ENCODE results near the gene SCUBE3. TPM values are rescaled to one million over a fixed set of nuclear protein-coding genes. Genes with fewer than 3 reads are reported as not detected.

SCUBE3 gene
- total RNA-seq = 0.65 and 3.0 TPM in 2 replicates

GRCh38 chr6:35213824-35214756, at the start of gene SCUBE3:
TSS of gene SCUBE3 (plus strand) at chr6:35213956. CDS start at chr6:35214419, 463 bp downstream.

GRCh38 chr6:35259194-35259947, 45.6 kb downstream of the SCUBE3 start, which contains the start of gene ZNF76:
TSS of gene ZNF76 (plus strand) at chr6:35259735. CDS start at chr6:35281152, 21,417 bp downstream.

DNA sequence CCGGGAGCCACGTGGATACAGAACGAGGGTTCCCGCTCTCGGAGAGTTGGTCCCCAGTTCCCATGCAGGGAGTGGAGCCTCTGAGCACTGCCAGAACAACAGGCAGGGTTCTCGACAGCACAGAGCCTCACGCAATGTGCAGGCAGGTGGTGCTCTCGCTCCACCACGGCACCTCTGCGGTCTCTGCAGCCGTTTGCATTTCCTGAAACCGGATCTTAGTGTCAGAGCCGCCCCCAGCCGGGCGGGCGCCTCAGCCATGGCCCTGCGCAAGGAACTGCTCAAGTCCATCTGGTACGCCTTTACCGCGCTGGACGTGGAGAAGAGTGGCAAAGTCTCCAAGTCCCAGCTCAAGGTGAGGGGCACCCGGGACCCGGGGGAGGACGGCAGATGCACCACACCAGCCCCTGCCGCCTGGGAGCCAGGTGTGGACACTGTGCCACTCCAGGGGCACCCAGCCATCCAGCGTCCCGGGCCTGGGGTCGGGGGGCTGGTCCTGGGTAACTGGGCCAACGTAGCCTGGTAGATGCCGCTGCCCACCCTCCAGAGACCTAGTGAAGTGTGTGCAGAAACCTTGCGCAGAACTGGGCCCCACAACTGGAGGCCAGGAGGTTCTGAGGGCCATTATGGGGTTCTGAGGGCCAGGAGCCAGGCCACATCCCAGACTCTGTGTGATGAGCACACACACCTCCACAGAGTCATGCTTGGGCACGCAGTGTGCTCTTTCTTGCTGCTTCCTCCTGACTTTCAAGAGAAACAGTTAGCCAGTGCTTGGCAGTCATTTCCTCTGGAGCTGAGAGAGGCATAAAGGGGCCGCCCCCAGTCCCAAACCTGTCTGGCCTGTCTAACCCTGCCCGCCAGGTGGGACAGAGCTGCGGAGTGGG, 84.1 kb downstream of the SCUBE3 start, which contains the start of gene DEF6:
TSS of gene DEF6 (plus strand) at position 218 of the 881 bp plus-strand sequence. CDS start at position 257, 39 bp downstream.

Other genes starting within 250 kb of the SCUBE3 start
- not detected in 2 replicates for gene TCP11, start 72.6 kb upstream of the SCUBE3 start, total RNA-seq
- gene ZNF76, start 45.8 kb downstream of the SCUBE3 start, total RNA-seq = 17.3 and 31.0 TPM in 2 replicates
- 0.32 and 1.4 TPM in 2 replicates for gene DEF6, start 83.9 kb downstream of the SCUBE3 start, total RNA-seq
- 3.6 and 17.9 TPM in 2 replicates for gene PPARD, start 128.6 kb downstream of the SCUBE3 start, total RNA-seq
- gene FANCE, start 238.4 kb downstream of the SCUBE3 start, total RNA-seq = 10.3 and 11.3 TPM in 2 replicates